BJ (cell line): ENCODE results near the gene CYP46A1. TPM values are rescaled to one million over a fixed set of nuclear protein-coding genes. Genes with fewer than 3 reads are reported as not detected.

Experiments used
- CTCF ChIA-PET: fragments of 350-600 bp; formaldehyde crosslinking; extraction: SDS; loops from one replicate; lab custom pipeline; 2021; ENCODE audit warnings: antibody characterized with exemption, inconsistent platforms; lab: Yijun Ruan, JAX
- POLR2A ChIA-PET: fragments of 300-600 bp; sonication (Branson Sonifier 250); formaldehyde crosslinking; extraction: SDS; loops from one replicate; lab custom pipeline; 2021; ENCODE audit warnings: antibody characterized with exemption; lab: Charles Lee
- DNase-seq: peaks from one replicate; pipeline ENCODE4 v3.0.0-alpha.2; 2011; ENCODE audit warnings: low read depth
- H3K27me3 ChIP-seq: 2 replicates; pipeline ENCODE4 v1.6.0; 2011; ENCODE audit warnings: low read length; ENCODE audit not compliant: control insufficient read depth, insufficient read depth
- H3K36me3 ChIP-seq: 2 replicates; pipeline ENCODE4 v1.5.1; 2011; ENCODE audit warnings: low read length; ENCODE audit not compliant: control insufficient read depth, insufficient read depth
- H3K4me3 ChIP-seq: 2 replicates; pipeline ENCODE4 v1.5.1; 2011; ENCODE audit warnings: low read depth, mild to moderate bottlenecking, control low read depth, low read length
- polyA plus RNA-seq: library from polyadenylated mRNA; depleted of rRNA; stranded (reverse); fragments of >200 nt; gene quantifications from 2 replicates; pipeline ENCODE4 v1.2.3, GENCODE V29; 2011
- TF ChIP-seq, protein P1 (sequence below): IDR thresholded peaks from 2 replicates; pipeline ENCODE4 v1.5.1; 2011; ENCODE audit warnings: low read depth, mild to moderate bottlenecking, control low read depth, inconsistent platforms, low read length, moderate library complexity; ENCODE audit not compliant: insufficient read depth

The CYP46A1 gene
- polyA plus RNA-seq, 1 experiment, result 0.06 TPM

DNA sequence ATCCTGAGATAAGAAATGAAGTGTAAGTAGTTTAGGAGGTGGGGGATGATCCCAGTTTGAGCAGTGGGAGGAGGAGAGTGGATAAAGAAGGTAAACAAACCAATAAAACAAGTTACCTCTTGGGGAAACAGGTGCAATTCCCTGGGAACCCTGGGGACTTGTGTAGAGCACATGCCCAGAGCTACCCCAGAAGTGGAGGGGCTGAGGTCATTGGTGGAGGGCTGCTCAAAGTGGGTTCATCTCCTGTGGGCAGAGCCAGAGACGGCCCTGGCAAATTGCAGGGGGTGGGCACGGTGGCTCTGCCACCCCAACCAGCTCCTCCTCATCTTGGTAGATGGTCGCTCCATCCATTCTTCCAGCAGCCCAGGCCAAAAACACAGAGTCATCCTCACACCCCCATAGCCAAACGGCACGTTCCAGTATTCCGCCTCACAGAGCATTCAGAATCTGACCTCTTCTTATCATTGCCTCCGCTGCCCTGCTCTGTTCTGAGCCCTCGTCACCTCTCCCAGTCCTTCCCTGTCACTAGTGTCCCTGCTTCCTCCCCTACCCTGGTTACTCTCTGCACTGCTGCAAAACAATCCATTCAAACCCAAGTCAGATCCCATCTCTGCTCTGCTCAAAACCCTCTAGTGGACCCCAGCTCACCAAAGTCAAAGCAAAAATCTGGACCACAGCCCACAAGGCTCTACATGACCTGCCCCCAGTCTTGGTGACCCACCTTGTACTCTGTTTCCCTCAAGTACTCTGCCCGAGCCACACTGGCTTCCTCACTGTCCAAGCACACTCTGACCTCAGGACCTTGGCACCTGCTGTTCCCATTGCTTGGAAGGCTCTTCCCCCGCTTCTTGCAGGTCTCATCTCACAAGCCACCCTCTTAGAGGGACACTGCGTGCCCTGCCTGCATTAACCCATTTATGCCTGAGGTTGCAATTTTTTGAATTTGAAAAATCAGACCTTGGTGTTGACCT is 5.5 kb downstream of the CYP46A1 start:
- CTCF ChIA-PET, result interaction anchor here (1.0 to 3.0 kb wide), 6 partner anchors 8 to 41 kb away, joined by 3 to 22 read pairs (median 9); no protein-coding TSS in a partner anchor

DNA sequence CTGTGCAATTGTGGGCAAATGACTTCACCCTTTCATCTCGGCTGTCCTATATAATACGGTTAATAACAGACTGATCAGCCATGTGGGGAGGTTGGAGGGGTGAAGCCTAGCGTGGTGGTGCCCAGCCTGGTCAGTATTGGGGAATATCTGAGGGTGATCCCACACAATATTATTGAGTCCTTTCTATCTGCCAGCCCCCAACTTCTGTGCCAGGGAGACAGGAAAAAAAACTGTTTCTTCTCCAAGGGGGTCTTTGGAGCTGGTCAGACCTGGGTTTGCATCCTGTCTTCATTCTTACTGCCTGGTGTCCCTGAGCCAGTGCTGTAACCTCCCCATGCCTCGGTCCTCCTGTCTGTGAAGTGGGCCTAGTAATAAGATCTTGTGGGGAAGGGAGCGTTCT is 6.5 kb downstream of the CYP46A1 start:
- H3K4me3 ChIP-seq, result no peak overlapping the region
- ChIA-PET POLR2A (no interaction called here), CTCF (no interaction called here)
- DNase-seq, result no peak
- H3K36me3 ChIP-seq, result no peaks in the 10 kb centered on the region
- TF ChIP-seq, protein P1, sequence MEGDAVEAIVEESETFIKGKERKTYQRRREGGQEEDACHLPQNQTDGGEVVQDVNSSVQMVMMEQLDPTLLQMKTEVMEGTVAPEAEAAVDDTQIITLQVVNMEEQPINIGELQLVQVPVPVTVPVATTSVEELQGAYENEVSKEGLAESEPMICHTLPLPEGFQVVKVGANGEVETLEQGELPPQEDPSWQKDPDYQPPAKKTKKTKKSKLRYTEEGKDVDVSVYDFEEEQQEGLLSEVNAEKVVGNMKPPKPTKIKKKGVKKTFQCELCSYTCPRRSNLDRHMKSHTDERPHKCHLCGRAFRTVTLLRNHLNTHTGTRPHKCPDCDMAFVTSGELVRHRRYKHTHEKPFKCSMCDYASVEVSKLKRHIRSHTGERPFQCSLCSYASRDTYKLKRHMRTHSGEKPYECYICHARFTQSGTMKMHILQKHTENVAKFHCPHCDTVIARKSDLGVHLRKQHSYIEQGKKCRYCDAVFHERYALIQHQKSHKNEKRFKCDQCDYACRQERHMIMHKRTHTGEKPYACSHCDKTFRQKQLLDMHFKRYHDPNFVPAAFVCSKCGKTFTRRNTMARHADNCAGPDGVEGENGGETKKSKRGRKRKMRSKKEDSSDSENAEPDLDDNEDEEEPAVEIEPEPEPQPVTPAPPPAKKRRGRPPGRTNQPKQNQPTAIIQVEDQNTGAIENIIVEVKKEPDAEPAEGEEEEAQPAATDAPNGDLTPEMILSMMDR, result no peak
- H3K27me3 ChIP-seq, result peaks cover 17% of the 10 kb centered on the region

More for the DNA sequence above, 5.5 kb downstream of the CYP46A1 start:
- H3K4me3 ChIP-seq, result no peak overlapping the region
- POLR2A ChIA-PET, result interaction anchor here (0.6 kb wide), 1 partner anchor 189 kb away, joined by 3 read pairs; no protein-coding TSS in a partner anchor
- no peaks in the 10 kb centered on the region for H3K36me3 ChIP-seq
- H3K27me3 ChIP-seq, result peaks cover 21% of the 10 kb centered on the region
- DNase-seq, result no peak
- TF ChIP-seq, protein P1, result no peak

DNA sequence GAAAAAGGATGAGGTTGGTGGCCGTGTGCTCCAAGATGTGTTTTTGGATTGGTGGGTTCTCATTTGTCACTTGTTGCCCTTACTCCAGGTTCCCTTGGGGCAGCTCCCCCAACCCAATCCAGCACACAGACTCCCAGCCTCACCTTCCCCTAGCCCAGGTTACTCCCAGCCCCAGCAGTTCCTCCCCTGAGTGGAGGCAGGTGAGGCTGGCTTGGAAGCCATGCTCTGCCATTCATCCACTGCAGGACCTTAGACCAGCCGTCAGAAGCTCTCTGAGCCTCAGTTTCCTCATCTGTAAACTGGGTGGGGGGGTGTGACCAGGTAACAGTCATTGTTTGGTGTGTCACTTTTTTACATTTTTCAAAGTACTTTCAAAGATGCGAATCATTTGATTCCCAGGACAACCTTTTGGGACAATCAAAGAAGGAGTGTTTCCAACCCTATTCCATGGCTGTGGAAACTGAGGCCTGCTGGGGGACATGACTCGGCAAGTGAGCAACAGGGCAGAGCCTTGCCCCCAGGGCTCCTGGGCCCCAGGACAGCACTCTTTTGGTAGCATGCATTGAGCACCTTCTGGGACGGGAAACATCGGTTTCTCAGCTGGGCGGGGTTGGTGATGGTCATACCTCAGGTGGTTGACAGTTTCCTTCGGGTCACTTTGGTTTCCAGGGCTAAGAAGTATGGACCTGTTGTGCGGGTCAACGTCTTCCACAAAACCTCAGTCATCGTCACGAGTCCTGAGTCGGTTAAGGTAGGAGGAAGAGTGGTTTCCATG is 7.2 kb downstream of the CYP46A1 start:
- ChIA-PET POLR2A (no interaction called here), CTCF (interaction anchor here (1.2 kb wide), 1 partner anchor 209 kb away, joined by 3 read pairs; no protein-coding TSS in a partner anchor)
- H3K4me3 ChIP-seq, result no peak overlapping the region

DNA sequence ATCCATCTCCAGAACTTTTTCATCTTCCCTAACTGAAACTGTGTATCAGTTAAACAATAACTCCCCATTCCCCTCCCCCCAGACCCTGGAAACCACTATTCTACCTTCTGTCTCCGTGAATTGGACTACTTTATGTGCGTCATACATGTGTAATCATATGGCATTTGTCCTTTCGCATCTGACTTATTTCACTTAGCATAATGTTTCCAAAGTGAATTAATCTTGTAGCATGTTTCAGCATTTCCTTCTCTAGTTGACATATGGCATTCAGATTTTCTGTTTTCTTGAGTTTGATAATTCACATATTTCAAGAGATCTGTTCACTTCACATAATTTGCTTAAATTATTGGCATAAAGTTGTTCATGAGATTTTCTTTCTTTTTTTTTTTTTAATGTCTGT is 9.8 kb downstream of the CYP46A1 start:
- no peaks in the 10 kb centered on the region for H3K36me3 ChIP-seq
- ChIA-PET POLR2A (no interaction called here), CTCF (no interaction called here)
- TF ChIP-seq, protein P1, result no peak
- no peak for DNase-seq
- peaks cover 18% of the 10 kb centered on the region for H3K27me3 ChIP-seq
- H3K4me3 ChIP-seq, result no peak overlapping the region

More for the DNA sequence above, 7.2 kb downstream of the CYP46A1 start:
- DNase-seq, result no peak
- TF ChIP-seq, protein P1, result no peak
- Histone ChIP-seq H3K36me3 (no peaks in the 10 kb centered on the region), H3K27me3 (peaks cover 15% of the 10 kb centered on the region)

DNA sequence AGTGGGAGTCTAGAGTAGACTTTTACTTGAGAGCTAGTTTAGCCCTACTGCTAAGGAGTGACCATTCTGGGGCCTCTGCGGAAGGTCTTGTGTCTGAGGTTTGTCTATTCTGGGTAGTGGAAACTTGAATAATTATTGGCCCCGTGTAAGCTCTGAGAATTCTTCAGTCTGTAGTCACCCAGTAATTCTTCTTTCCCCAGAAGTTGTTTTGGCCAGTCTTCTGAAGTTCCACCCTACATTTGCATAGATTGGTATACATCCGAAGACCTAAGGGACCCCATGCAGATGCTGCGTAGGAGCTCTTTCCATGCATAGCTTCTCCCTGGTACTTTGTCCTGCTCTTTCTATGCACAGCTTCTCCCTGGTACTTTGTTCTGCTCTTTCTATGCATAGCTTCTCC is 12.8 kb downstream of the CYP46A1 start:
- no peak for DNase-seq
- POLR2A ChIA-PET, result no interaction called here
- H3K36me3 ChIP-seq, result no peaks in the 10 kb centered on the region
- TF ChIP-seq, protein P1, result no peak
- CTCF ChIA-PET, result interaction anchor here (0.7 to 2.8 kb wide), 5 partner anchors 9 to 183 kb away, joined by 3 to 22 read pairs (median 4); no protein-coding TSS in a partner anchor
- no peak overlapping the region for H3K4me3 ChIP-seq
- peaks cover 9% of the 10 kb centered on the region; the same call in 1 of the 2 replicates for H3K27me3 ChIP-seq
